Aorta (tissue), 5 donors: ENCODE results near the gene SAMD14. TPM values are rescaled to one million over a fixed set of nuclear protein-coding genes. Genes with fewer than 3 reads are reported as not detected.
"Not testable (repeated sequence)": the region's sequence is repeated elsewhere in the genome, so short reads cannot be mapped to it uniquely, and the experiment has no call there.

ENCODE experiments used
- ATAC-seq: fragments of 200-7000 bp; cut with Tn5 transposase; one replicate; pipeline ENCODE4 v1.9.1; 2022; ENCODE audit warnings: moderate library complexity; ENCODE audit not compliant: low FRiP score
- DNase-seq, 2 donors: peaks; one replicate each; pipeline ENCODE4 v3.0.0-alpha.2; 2020
- H3K27ac ChIP-seq, 2 donors: one replicate each; pipeline ENCODE4 v1.5.1; 2013; ENCODE audit warnings: low read length in 2 of 2, mild to moderate bottlenecking in 2 of 2, moderate library complexity in 2 of 2, control low read depth in 1 of 2, inconsistent platforms in 1 of 2, low read depth in 1 of 2
- H3K27me3 ChIP-seq, 2 donors: one replicate each; pipeline ENCODE4 v1.6.1; 2013; ENCODE audit warnings: control low read depth in 1 of 2, low read length in 1 of 2, mild to moderate bottlenecking in 1 of 2, moderate library complexity in 1 of 2; ENCODE audit not compliant: insufficient read depth in 2 of 2, control insufficient read depth in 1 of 2
- H3K36me3 ChIP-seq, 2 donors: one replicate each; pipeline ENCODE4 v1.6.1; 2013; ENCODE audit warnings: control low read depth in 1 of 2, low read length in 1 of 2, mild to moderate bottlenecking in 1 of 2; ENCODE audit not compliant: insufficient read depth in 2 of 2, control insufficient read depth in 1 of 2
- H3K4me1 ChIP-seq, 2 donors: one replicate each; pipeline ENCODE4 v1.6.1; 2013; ENCODE audit warnings: low read length in 2 of 2, control low read depth in 1 of 2, mild to moderate bottlenecking in 1 of 2, moderate library complexity in 1 of 2; ENCODE audit not compliant: insufficient read depth in 2 of 2, control insufficient read depth in 1 of 2
- H3K4me3 ChIP-seq, 2 donors: one replicate each; pipeline ENCODE4 v1.5.1; 2013; ENCODE audit warnings: low read length in 2 of 2, control low read depth in 1 of 2, mild to moderate bottlenecking in 1 of 2
- H3K9me3 ChIP-seq: one replicate; pipeline ENCODE4 v1.6.1; 2013; ENCODE audit warnings: mild to moderate bottlenecking, low read length; ENCODE audit not compliant: control insufficient read depth
- WGBS, 2 donors: extraction: QIAGEN DNeasy Blood & Tissue Kit; methylation state at CpG; one replicate each; pipeline ENCODE4 v1.1.7; 2013; 5-methylcytosine and 5-hydroxymethylcytosine counted together
- intact Hi-C, 2 donors: fragments of 100-400 bp; cut with DNase I; formaldehyde crosslinking; loops; one replicate each; pipeline versions ENCODE4 v1.14.2 to v1.15.0; 2022
- polyA plus RNA-seq, 2 donors: library from polyadenylated mRNA; stranded (reverse); fragments of 200-250 nt; gene quantifications; one replicate each; pipeline ENCODE4 v1.2.3, GENCODE V29; 2013
- total RNA-seq, 2 donors: library from RNA; stranded (reverse); fragmentation: NEBNext Ultra II Directional; extraction: Animal tissue kit (Norgen Biotek cat#: 25700); gene quantifications; one replicate each; pipeline ENCODE4 v1.2.1, GENCODE V29; 2021
- donor health status: healthy with polysubstance abuse.
- donor health status: Bipolar disorder and iron deficiency.
- donor health status: DM: no; HTN: no; CAD: no.
- donor health status: DM: no; HTN: no; CAD: no.
- donor health status: DM: yes; HTN: yes; CAD: no.

The SAMD14 gene
- total and polyA plus RNA-seq, 4 donors: 2.5 to 12.6 (median 6.6) TPM

DNA sequence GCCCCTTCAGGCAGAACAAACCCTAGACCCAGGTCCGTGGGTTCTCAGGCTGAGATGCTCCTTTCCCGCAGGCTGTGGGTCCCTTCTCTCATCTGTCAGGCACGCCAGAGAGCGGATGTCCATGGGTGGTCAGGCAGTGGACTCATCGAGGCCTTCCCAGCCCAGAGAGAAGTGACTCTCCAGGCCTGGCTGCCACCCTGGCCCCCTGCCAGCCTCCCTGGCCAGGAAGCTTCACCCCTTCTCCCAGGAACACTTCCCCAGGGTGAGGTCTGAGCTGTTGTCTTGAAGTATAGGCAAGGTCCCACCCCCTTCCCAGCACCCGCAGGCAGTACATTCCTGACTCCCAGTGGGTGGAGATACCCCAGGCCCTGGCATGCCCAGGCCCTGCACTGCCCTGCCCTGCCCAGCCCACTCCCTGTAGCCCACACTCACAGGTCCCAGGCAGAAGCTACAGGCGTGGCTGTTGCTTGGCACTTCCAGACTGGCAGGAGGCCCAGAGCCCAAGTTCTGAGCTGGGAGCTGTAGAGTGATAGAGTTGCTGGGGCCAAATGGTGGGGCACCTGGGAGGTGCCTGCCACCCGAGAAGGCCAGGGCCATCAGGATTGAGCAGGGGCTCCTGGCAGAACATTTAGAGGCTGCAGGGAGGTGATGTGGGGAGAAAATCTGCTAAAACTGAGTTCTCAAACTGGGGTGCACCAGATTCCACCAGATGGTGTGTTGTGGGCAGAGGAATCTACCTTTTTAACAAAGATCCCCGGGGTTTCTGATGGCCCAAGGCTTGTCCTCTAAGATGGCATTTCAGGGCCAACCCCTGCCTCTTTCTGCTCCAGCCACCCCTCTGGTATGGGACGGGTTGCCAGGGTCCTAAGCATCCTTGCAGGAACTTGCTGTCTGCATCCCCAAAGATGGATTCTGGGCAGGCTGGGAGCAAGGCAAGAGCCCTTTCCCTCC, 67.4 kb downstream of the SAMD14 start:
- Histone ChIP-seq H3K36me3 (no peaks in the 10 kb centered on the region), H3K27me3 (no peaks in the 10 kb centered on the region), H3K9me3 (no peaks in the 10 kb centered on the region), H3K4me3 (no peak overlapping the region), H3K4me1 (peaks cover 6 to 18% of the 10 kb centered on the region in 2 donors), H3K27ac (peak overlapping the region; percentile 52 to 91)
- WGBS, 2 donors: 18 to 20% methylated on average over 10 of the region's 10 CpGs
- ATAC-seq (peak; percentile 49), DNase-seq (peak; percentile 91 to 92)
- intact Hi-C loops: no loop called here

- WGBS, 2 donors: 48 to 49% methylated on average over 10 of the region's 10 CpGs
- intact Hi-C loops, H3K9me3 ChIP-seq, DNase-seq, H3K36me3 ChIP-seq, H3K27me3 ChIP-seq, ATAC-seq, H3K4me3 ChIP-seq: not testable (repeated sequence)
- Histone ChIP-seq H3K27ac (peak overlapping the region; percentile 76 to 91), H3K4me1 (peaks cover 6 to 18% of the 10 kb centered on the region in 2 donors)
These were observed 68.3 kb downstream of the SAMD14 start for GRCh38 chr17:50061713-50062045.

- H3K4me1 ChIP-seq: peaks cover 6 to 18% of the 10 kb centered on the region in 2 donors
- intact Hi-C loops: no loop called here
- no peaks in the 10 kb centered on the region for H3K9me3 ChIP-seq
- peak overlapping the region; percentile 76 to 91 for H3K27ac ChIP-seq
- DNase-seq (peak; percentile 93 to 94), ATAC-seq (peak; percentile 62)
- no peaks in the 10 kb centered on the region for H3K36me3 ChIP-seq
- H3K27me3 ChIP-seq: no peaks in the 10 kb centered on the region
- H3K4me3 ChIP-seq: no peak overlapping the region
- WGBS, 2 donors: 38 to 40% methylated on average over 9 of the region's 9 CpGs
These were observed 68.8 kb downstream of the SAMD14 start for GRCh38 chr17:50060951-50061712.

Other genes with a start within 250 kb of the SAMD14 start
- gene DLX4, start 161.0 kb downstream of the SAMD14 start, total RNA-seq: under 1 TPM in 1 of 2 donors, not detected in 1; 0.39 TPM
- gene DLX4, start 161.0 kb downstream of the SAMD14 start, polyA plus RNA-seq: under 1 TPM in 1 of 2 donors, not detected in 1; 0.50 TPM
- gene DLX3, start 134.9 kb downstream of the SAMD14 start, total RNA-seq: 1 to 10 TPM in 1 of 2 donors, under 1 TPM in 1; 0.18 to 1.3 TPM
- 1 to 10 TPM in 1 of 2 donors, under 1 TPM in 1; 0.41 to 1.0 TPM for gene DLX3, start 134.9 kb downstream of the SAMD14 start, polyA plus RNA-seq
- 100 to 1,000 TPM; 113 to 150 TPM for gene ITGA3, start 74.0 kb downstream of the SAMD14 start, total RNA-seq
- gene ITGA3, start 74.0 kb downstream of the SAMD14 start, polyA plus RNA-seq: 100 to 1,000 TPM in 1 of 2 donors, 10 to 100 TPM in 1; 48.1 to 159 TPM
- gene PDK2, start 34.8 kb downstream of the SAMD14 start, total RNA-seq: 10 to 100 TPM; 39.4 to 42.8 TPM
- 10 to 100 TPM; 15.0 to 45.8 TPM for gene PDK2, start 34.8 kb downstream of the SAMD14 start, polyA plus RNA-seq
- gene PPP1R9B, start 20.5 kb upstream of the SAMD14 start, total RNA-seq: 10 to 100 TPM; 64.4 to 99.0 TPM
- 10 to 100 TPM; 20.3 to 26.1 TPM for gene PPP1R9B, start 20.5 kb upstream of the SAMD14 start, polyA plus RNA-seq
- 10 to 100 TPM; 91.8 to 92.7 TPM for gene SGCA, start 35.8 kb upstream of the SAMD14 start, total RNA-seq
- gene SGCA, start 35.8 kb upstream of the SAMD14 start, polyA plus RNA-seq: 100 to 1,000 TPM in 1 of 2 donors, 10 to 100 TPM in 1; 86.4 to 198 TPM
- gene COL1A1, start 71.5 kb upstream of the SAMD14 start, total RNA-seq: 100 to 1,000 TPM; 400 to 948 TPM
- gene COL1A1, start 71.5 kb upstream of the SAMD14 start, polyA plus RNA-seq: 100 to 1,000 TPM in 1 of 2 donors, 10 to 100 TPM in 1; 70.2 to 391 TPM
- gene TMEM92, start 144.3 kb upstream of the SAMD14 start, total RNA-seq: 1 to 10 TPM in 1 of 2 donors, under 1 TPM in 1; 0.94 to 1.4 TPM
- 10 to 100 TPM in 1 of 2 donors, not detected in 1; 12.4 TPM for gene TMEM92, start 144.3 kb upstream of the SAMD14 start, polyA plus RNA-seq
- gene XYLT2, start 216.0 kb upstream of the SAMD14 start, total RNA-seq: 10 to 100 TPM; 16.4 to 22.2 TPM
- gene XYLT2, start 216.0 kb upstream of the SAMD14 start, polyA plus RNA-seq: 10 to 100 TPM in 1 of 2 donors, 1 to 10 TPM in 1; 4.0 to 19.3 TPM
- gene MRPL27, start 243.0 kb upstream of the SAMD14 start, total RNA-seq: 10 to 100 TPM; 34.8 TPM
- gene MRPL27, start 243.0 kb upstream of the SAMD14 start, polyA plus RNA-seq: 100 to 1,000 TPM in 1 of 2 donors, 10 to 100 TPM in 1; 90.9 to 103 TPM
- 1 to 10 TPM in 1 of 2 donors, not detected in 1; 2.0 TPM for gene EME1, start 243.1 kb upstream of the SAMD14 start, total RNA-seq
- gene EME1, start 243.1 kb upstream of the SAMD14 start, polyA plus RNA-seq: under 1 TPM in 1 of 2 donors, not detected in 1; 0.49 TPM